H9 (cell line): ENCODE results near the gene TEK. TPM values are rescaled to one million over a fixed set of nuclear protein-coding genes. Genes with fewer than 3 reads are reported as not detected.

Experiments
- DNase-seq: peaks from one replicate; pipeline ENCODE4 v3.0.0-alpha.2; 2017
- H2AFZ ChIP-seq: one replicate; pipeline ENCODE4 v1.6.1; 2013; ENCODE audit warnings: mild to moderate bottlenecking, low read length, control low read depth, moderate library complexity
- H2AK5ac ChIP-seq: 2 replicates; pipeline ENCODE4 v1.6.1; 2013; ENCODE audit warnings: low read length, control low read depth, mixed read lengths; ENCODE audit not compliant: insufficient read length
- H2BK120ac ChIP-seq: one replicate; pipeline ENCODE4 v1.6.1; 2013; ENCODE audit warnings: low read depth, mild to moderate bottlenecking, low read length, control low read depth, inconsistent platforms; ENCODE audit not compliant: poor library complexity, severe bottlenecking
- H2BK12ac ChIP-seq: 2 replicates; pipeline ENCODE4 v1.6.1; 2013; ENCODE audit warnings: low read length, control low read depth, mixed read lengths, low read depth; ENCODE audit not compliant: insufficient read length
- H2BK15ac ChIP-seq: 2 replicates; pipeline ENCODE4 v1.6.1; 2013; ENCODE audit warnings: low read depth, low read length, control low read depth
- H2BK20ac ChIP-seq: one replicate; pipeline ENCODE4 v1.6.1; 2013; ENCODE audit warnings: low read depth, mild to moderate bottlenecking, low read length, control low read depth, inconsistent platforms; ENCODE audit not compliant: poor library complexity, severe bottlenecking
- H2BK5ac ChIP-seq: 2 replicates; pipeline ENCODE4 v1.6.1; 2013; ENCODE audit warnings: low read length, control low read depth, mixed read lengths; ENCODE audit not compliant: insufficient read length
- H3K14ac ChIP-seq: 2 replicates; pipeline ENCODE4 v1.6.1; 2013; ENCODE audit warnings: low read length, control low read depth; ENCODE audit not compliant: insufficient read depth
- H3K18ac ChIP-seq: 2 replicates; pipeline ENCODE4 v1.6.1; 2013; ENCODE audit warnings: low read depth, mild to moderate bottlenecking, mixed read lengths, low read length, control low read depth; ENCODE audit not compliant: insufficient read length
- H3K23ac ChIP-seq: 2 replicates; pipeline ENCODE4 v1.6.1; 2013; ENCODE audit warnings: low read length, control low read depth, mixed read lengths, low read depth; ENCODE audit not compliant: insufficient read length
- H3K23me2 ChIP-seq: 2 replicates; pipeline ENCODE4 v1.6.1; 2013; ENCODE audit warnings: low read depth, mild to moderate bottlenecking, mixed read lengths, low read length, control low read depth; ENCODE audit not compliant: insufficient read length, poor library complexity, severe bottlenecking
- H3K27ac ChIP-seq: 2 replicates; pipeline ENCODE4 v1.5.1; 2013; ENCODE audit warnings: low read length, control low read depth, mixed read lengths, low read depth; ENCODE audit not compliant: insufficient read length
- H3K27me3 ChIP-seq: 2 replicates; pipeline ENCODE4 v1.6.1; 2013; ENCODE audit warnings: low read length, control low read depth, inconsistent platforms; ENCODE audit not compliant: insufficient read depth
- H3K4ac ChIP-seq: 2 replicates; pipeline ENCODE4 v1.6.1; 2013; ENCODE audit warnings: low read depth, mild to moderate bottlenecking, control low read depth, inconsistent platforms, low read length, moderate library complexity
- H3K4me1 ChIP-seq: 2 replicates; pipeline ENCODE4 v1.6.1; 2013; ENCODE audit warnings: low read length, control low read depth, inconsistent platforms; ENCODE audit not compliant: insufficient read depth
- H3K4me2 ChIP-seq: 2 replicates; pipeline ENCODE4 v1.6.1; 2013; ENCODE audit warnings: low read length, control low read depth, mixed read lengths; ENCODE audit not compliant: insufficient read length, insufficient read depth
- H3K56ac ChIP-seq: 2 replicates; pipeline ENCODE4 v1.6.1; 2013; ENCODE audit warnings: low read depth, mild to moderate bottlenecking, mixed read lengths, low read length, control low read depth; ENCODE audit not compliant: insufficient read length
- H3K79me1 ChIP-seq: 2 replicates; pipeline ENCODE4 v1.6.1; 2013; ENCODE audit warnings: low read depth, mild to moderate bottlenecking, moderate library complexity, low read length, control low read depth, inconsistent platforms; ENCODE audit not compliant: insufficient read depth, poor library complexity, severe bottlenecking
- H3K79me2 ChIP-seq: 2 replicates; pipeline ENCODE4 v1.6.1; 2013; ENCODE audit warnings: low read length, control low read depth, inconsistent platforms; ENCODE audit not compliant: insufficient read depth
- H3K9ac ChIP-seq: 2 replicates; pipeline ENCODE4 v1.6.1; 2013; ENCODE audit warnings: low read length, control low read depth, mixed read lengths; ENCODE audit not compliant: insufficient read length; ENCODE audit errors: extremely low read depth
- H3K9me3 ChIP-seq: one replicate; pipeline ENCODE4 v1.6.1; 2013; ENCODE audit warnings: low read depth, low read length, inconsistent platforms; ENCODE audit not compliant: control insufficient read depth
- H3T11ph ChIP-seq: one replicate; pipeline ENCODE4 v1.6.1; 2013; ENCODE audit warnings: mild to moderate bottlenecking, low read length, control low read depth, inconsistent platforms
- H4K20me1 ChIP-seq: one replicate; pipeline ENCODE4 v1.6.1; 2013; ENCODE audit not compliant: control insufficient read depth, insufficient read length, insufficient read depth
- H4K5ac ChIP-seq: 2 replicates; pipeline ENCODE4 v1.6.1; 2013; ENCODE audit warnings: low read depth, mild to moderate bottlenecking, mixed read lengths, low read length, control low read depth; ENCODE audit not compliant: insufficient read length
- H4K8ac ChIP-seq: replicated peaks from 2 replicates; pipeline ENCODE4 v1.6.1; 2013; ENCODE audit warnings: low read length, control low read depth, mixed read lengths, low read depth; ENCODE audit not compliant: insufficient read length
- H4K91ac ChIP-seq: 2 replicates; pipeline ENCODE4 v1.6.1; 2013; ENCODE audit warnings: low read depth, mild to moderate bottlenecking, moderate library complexity, mixed read lengths, low read length, control low read depth; ENCODE audit not compliant: insufficient read length
- H3K27ac Mint-ChIP-seq, 3 experiments: 2 replicates in 2 of 3; 3 replicates in 1 of 3; pipeline ENCODE4 v1.8.0; 2020 to 2021; ENCODE audit warnings: mixed read lengths in 3 of 3, mild to moderate bottlenecking in 1 of 3, moderate library complexity in 1 of 3
- H3K27me3 Mint-ChIP-seq: 2 replicates; pipeline ENCODE4 v1.8.0; 2021; ENCODE audit warnings: low read depth, mild to moderate bottlenecking, moderate library complexity, mixed read lengths
- H3K36me3 Mint-ChIP-seq, 3 experiments: 2 replicates in 2 of 3; 3 replicates in 1 of 3; pipeline ENCODE4 v1.8.0; 2020 to 2021; ENCODE audit warnings: low read depth in 3 of 3, mixed read lengths in 3 of 3; ENCODE audit not compliant: insufficient read depth in 1 of 3
- H3K4me1 Mint-ChIP-seq, 2 experiments: 2 replicates each; pipeline ENCODE4 v1.8.0; 2020; ENCODE audit warnings: mixed read lengths in 2 of 2
- H3K4me3 Mint-ChIP-seq, 2 experiments: 2 replicates in 1 of 2; 3 replicates in 1 of 2; pipeline ENCODE4 v1.8.0; 2020 to 2021; ENCODE audit warnings: mild to moderate bottlenecking in 2 of 2, mixed read lengths in 2 of 2, moderate library complexity in 1 of 2
- H3K9me3 Mint-ChIP-seq, 2 experiments: 2 replicates in 1 of 2; 3 replicates in 1 of 2; pipeline ENCODE4 v1.8.0; 2020; ENCODE audit warnings: mild to moderate bottlenecking in 2 of 2, mixed read lengths in 2 of 2, moderate library complexity in 1 of 2
- WGBS: extraction: QIAGEN DNeasy Blood & Tissue Kit; methylation state at CpG from one replicate; pipeline ENCODE4 v1.1.7; 2013; ENCODE audit warnings: missing lambda C conversion rate, low lambda C conversion rate, mixed read lengths; ENCODE audit not compliant: insufficient read length; ENCODE audit errors: extremely low coverage; 5-methylcytosine and 5-hydroxymethylcytosine counted together
- total RNA-seq: library from RNA; stranded (reverse); gene quantifications from 2 replicates; pipeline ENCODE4 v1.2.1, GENCODE V29; 2021
- TF ChIP-seq, protein P1 (sequence below): fragments of 200-600 bp; sonication (generic); conservative IDR thresholded peaks from 3 replicates; pipeline ENCODE4 v1.8.0; 2021; ENCODE audit warnings: antibody characterized with exemption, mild to moderate bottlenecking

The TEK gene
- total RNA-seq, 1 experiment from 2014 or later = 1.8 TPM

DNA sequence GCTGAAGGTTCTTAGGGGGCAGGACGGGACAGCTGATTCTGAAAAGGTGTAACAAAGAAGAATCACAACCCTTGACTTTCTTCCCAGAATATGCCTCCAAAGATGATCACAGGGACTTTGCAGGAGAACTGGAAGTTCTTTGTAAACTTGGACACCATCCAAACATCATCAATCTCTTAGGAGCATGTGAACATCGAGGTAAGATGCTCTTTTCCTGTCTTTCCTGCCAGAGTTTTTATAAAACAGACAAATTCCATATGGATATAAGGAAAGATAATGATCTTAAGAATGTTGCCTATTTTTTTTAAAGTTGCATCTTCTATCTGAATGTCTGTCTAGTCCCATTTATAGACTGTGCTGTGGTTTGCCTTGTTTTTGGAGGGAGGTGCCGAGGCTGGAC lies 100.0 kb downstream of the TEK start:
- Histone ChIP-seq H3K9me3 (no peaks in the 10 kb centered on the region), H3K27me3 (no peaks in the 10 kb centered on the region), H3K4me1 (no peaks in the 10 kb centered on the region), H2BK5ac (no peak overlapping the region), H2BK20ac (no peak overlapping the region), H2BK12ac (no peak overlapping the region), H3K18ac (no peak overlapping the region), H3K4me2 (no peak overlapping the region), H2BK15ac (no peak overlapping the region), H3K27ac (no peak overlapping the region), H2AFZ (no peak overlapping the region), H3K4ac (no peak overlapping the region), H2AK5ac (no peak overlapping the region), H3T11ph (no peak overlapping the region), H4K20me1 (no peaks in the 10 kb centered on the region), H3K56ac (no peak overlapping the region), H3K14ac (no peak overlapping the region), H3K79me2 (no peaks in the 10 kb centered on the region), H4K5ac (no peak overlapping the region), H3K9ac (no peak overlapping the region), H3K79me1 (no peaks in the 10 kb centered on the region), H3K23me2 (no peaks in the 10 kb centered on the region), H4K8ac (no peak overlapping the region), H3K23ac (no peak overlapping the region), H4K91ac (no peak overlapping the region), H2BK120ac (no peak overlapping the region)
- Mint-ChIP-seq H3K27ac (no peak overlapping the region), H3K4me1 (peaks cover 0 to 3% of the 10 kb centered on the region in 2 experiments; a peak in 1 of 4 replicates), H3K27me3 (no peaks in the 10 kb centered on the region), H3K9me3 (no peaks in the 10 kb centered on the region), H3K36me3 (0 out of 7 replicates have a peak, but pooled peaks cover 0 to 4% (median 0%) of the 10 kb centered on the region in 3 experiments), H3K4me3 (no peak overlapping the region)
- no CpG with 5 or more reads among the region's 3 CpGs for WGBS
- DNase-seq = no peak
- TF ChIP-seq, protein P1, sequence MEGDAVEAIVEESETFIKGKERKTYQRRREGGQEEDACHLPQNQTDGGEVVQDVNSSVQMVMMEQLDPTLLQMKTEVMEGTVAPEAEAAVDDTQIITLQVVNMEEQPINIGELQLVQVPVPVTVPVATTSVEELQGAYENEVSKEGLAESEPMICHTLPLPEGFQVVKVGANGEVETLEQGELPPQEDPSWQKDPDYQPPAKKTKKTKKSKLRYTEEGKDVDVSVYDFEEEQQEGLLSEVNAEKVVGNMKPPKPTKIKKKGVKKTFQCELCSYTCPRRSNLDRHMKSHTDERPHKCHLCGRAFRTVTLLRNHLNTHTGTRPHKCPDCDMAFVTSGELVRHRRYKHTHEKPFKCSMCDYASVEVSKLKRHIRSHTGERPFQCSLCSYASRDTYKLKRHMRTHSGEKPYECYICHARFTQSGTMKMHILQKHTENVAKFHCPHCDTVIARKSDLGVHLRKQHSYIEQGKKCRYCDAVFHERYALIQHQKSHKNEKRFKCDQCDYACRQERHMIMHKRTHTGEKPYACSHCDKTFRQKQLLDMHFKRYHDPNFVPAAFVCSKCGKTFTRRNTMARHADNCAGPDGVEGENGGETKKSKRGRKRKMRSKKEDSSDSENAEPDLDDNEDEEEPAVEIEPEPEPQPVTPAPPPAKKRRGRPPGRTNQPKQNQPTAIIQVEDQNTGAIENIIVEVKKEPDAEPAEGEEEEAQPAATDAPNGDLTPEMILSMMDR = no peak
